Omental fat pad (tissue), 4 donors: Measurements from ENCODE around the gene CDX1. TPM values are rescaled to one million over a fixed set of nuclear protein-coding genes. Genes with fewer than 3 reads are reported as not detected.

ENCODE experiments used
- ATAC-seq: fragments of 150-250 bp; one replicate; pipeline ENCODE4 v1.9.1; 2016; ENCODE audit warnings: mild to moderate bottlenecking, moderate library complexity; ENCODE audit not compliant: low FRiP score
- DNase-seq: peaks from one replicate; pipeline ENCODE4 v3.0.0-alpha.2; 2019; ENCODE audit warnings: low spot score
- total RNA-seq, 4 donors: library from RNA; depleted of rRNA; stranded (reverse); fragments of >200 nt; gene quantifications; one replicate each; pipeline ENCODE4 v1.1.0, GENCODE V29; 2016
- TF ChIP-seq, protein P1 (sequence below), 3 donors: fragments of 450-650 bp; IDR thresholded peaks; one replicate each; pipeline ENCODE4 v1.5.1; 2016 to 2017; ENCODE audit warnings: antibody characterized with exemption in 3 of 3, mild to moderate bottlenecking in 3 of 3, moderate library complexity in 2 of 3

CDX1 gene
- total RNA-seq, 4 donors from 2014 or later = not detected

DNA sequence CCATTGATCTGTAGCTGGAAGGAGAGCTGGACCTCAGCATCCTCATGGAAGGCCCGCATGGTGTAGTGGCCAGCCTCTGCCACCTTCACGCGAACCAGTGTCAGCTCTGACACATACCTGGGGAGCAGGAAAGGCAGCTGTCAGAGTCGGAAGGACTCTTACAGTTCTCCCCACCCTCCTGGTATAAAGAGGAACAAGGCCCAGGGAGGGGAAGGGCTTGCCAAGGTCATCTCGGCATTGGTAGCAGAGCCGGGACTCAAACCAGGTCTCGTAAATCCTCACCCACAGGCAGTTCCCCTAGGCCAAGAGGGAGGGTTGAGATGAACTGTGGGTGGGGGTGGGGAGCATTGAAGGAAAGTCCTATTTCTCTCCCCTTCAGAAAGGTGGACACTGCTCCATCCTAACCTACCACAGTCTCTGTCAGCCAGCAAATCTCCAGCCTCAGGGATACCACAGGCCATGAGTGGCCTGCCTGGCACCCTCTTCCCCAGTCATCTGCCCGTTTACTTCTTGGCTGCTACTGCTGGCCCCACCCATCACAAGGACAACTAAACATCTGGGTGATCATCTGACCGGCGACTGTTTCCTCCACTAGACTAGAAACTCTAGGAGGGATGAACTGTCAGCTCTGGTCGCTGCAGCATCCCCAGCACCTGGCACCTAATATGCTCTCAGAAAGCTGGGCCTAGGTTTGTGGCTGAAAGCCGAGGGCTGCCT is 34.4 kb upstream of the CDX1 start:
- TF ChIP-seq, protein P1, sequence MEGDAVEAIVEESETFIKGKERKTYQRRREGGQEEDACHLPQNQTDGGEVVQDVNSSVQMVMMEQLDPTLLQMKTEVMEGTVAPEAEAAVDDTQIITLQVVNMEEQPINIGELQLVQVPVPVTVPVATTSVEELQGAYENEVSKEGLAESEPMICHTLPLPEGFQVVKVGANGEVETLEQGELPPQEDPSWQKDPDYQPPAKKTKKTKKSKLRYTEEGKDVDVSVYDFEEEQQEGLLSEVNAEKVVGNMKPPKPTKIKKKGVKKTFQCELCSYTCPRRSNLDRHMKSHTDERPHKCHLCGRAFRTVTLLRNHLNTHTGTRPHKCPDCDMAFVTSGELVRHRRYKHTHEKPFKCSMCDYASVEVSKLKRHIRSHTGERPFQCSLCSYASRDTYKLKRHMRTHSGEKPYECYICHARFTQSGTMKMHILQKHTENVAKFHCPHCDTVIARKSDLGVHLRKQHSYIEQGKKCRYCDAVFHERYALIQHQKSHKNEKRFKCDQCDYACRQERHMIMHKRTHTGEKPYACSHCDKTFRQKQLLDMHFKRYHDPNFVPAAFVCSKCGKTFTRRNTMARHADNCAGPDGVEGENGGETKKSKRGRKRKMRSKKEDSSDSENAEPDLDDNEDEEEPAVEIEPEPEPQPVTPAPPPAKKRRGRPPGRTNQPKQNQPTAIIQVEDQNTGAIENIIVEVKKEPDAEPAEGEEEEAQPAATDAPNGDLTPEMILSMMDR (IDR thresholded peaks at IDR 0.05) = no peak
- DNase-seq = no peak

DNA sequence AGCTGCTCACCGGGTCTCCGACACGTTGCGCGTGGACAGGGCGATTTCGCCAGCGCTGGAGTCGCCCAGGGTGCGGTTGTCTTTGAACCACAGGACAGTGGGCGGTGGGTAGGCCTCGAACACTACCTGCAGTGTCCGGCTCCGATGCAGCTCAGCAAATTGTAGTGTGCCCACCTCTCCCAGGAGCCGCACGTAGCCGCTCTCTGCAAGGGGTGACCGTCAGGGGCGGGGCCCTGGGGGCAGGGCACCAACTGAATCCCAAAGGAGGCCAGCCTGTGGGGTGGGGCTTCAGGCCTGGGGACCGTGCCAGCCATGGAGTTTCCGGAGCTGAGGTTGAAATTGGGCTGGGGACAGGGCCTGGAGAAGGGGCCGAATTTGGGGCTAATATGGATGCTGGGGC is 33.8 kb upstream of the CDX1 start:
- TF ChIP-seq, protein P1 (IDR thresholded peaks at IDR 0.05) = no peak
- no peak for DNase-seq
- ATAC-seq = no peak

More for the DNA sequence above, 34.4 kb upstream of the CDX1 start:
- ATAC-seq = no peak

DNA sequence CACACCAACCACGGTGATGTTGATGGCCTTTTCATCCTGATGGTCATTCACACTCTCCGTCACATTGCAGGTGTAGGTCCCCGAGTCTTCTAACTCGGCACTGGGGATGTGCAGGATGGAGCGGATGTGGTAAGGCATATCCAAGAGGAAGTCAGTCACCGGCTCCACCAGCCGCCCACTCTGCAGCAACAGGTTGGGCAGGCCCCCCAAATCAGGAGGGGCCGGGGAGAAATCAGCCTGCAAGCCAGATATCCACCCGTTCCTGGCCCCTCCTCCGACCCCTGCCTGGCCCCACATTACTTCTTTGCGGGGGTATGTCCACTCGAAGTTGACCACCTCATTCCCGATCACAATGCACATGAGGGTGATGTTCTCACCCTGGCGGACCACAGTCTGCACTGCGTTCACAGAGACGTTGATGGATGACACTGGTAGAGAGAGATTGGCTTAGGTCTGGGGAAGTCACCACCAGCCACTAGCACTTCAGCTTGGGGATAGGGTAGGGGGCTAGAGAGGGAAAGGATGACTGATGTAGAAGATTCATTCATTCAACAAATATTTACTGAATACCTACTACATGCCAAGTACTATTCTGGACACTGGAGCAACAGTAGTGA is 32.9 kb upstream of the CDX1 start:
- no peak for ATAC-seq
- TF ChIP-seq, protein P1 (IDR thresholded peaks at IDR 0.05) = no peak

DNA sequence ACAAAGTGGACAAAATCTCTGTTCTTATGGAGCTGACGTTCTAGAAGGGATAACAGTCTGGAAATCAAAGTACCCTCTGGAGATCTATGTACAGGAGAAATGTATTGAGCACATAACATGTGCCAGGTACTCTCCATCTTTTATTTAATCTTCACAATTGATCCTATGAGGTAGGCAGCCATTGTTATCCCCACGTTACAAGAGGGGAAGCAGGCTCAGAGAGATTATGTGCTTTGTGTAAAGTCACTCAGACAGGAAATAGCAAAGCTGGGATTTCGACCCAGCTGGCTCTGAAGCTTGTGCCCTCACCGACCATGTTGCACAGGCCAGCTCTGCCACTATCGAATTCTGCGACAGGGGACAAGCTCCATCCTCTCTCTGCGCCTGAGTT is 32.4 kb upstream of the CDX1 start:
- ATAC-seq (no peak), DNase-seq (no peak)
- TF ChIP-seq, protein P1 (IDR thresholded peaks at IDR 0.05) = no peak

More for the DNA sequence above, 32.9 kb upstream of the CDX1 start:
- DNase-seq = no peak

DNA sequence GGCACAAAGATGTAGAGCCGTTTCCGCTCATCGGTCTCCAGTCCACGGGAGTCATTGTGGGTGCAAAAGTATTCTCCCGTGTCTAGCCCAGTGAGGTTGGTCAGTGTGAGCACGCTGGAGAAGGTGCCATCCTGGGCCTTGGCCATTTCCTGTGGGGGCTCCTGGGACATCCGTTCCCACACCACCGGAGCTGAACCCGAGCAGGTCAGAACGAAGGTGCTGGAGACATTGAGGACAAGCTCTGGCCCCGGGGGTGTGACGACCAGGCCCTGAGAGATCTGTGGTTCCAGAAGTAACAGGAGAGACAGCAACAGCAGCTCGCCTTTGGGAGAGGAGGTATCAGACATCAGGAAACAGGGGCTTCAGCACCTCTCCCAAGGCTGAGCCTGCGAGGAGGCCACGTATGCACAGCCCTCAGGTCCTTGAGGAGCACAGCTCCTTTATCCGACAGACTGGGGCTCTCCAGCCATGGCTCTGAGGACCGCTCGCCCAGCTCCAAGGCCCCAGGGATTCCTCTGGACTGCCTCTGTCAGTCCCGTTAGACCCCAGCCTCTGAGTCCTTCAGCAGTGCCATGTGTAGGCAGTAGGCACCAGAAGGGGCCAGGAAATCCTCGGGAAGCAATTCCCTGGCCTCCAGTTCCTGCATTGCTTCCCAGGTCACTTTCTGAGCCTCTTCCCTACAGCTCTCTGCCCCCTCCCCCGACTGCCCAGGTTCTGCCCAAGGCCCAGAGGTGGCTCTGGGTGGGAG is 30.8 kb upstream of the CDX1 start:
- DNase-seq (no peak), ATAC-seq (no peak)
- TF ChIP-seq, protein P1 (IDR thresholded peaks at IDR 0.05) = no peak

DNA sequence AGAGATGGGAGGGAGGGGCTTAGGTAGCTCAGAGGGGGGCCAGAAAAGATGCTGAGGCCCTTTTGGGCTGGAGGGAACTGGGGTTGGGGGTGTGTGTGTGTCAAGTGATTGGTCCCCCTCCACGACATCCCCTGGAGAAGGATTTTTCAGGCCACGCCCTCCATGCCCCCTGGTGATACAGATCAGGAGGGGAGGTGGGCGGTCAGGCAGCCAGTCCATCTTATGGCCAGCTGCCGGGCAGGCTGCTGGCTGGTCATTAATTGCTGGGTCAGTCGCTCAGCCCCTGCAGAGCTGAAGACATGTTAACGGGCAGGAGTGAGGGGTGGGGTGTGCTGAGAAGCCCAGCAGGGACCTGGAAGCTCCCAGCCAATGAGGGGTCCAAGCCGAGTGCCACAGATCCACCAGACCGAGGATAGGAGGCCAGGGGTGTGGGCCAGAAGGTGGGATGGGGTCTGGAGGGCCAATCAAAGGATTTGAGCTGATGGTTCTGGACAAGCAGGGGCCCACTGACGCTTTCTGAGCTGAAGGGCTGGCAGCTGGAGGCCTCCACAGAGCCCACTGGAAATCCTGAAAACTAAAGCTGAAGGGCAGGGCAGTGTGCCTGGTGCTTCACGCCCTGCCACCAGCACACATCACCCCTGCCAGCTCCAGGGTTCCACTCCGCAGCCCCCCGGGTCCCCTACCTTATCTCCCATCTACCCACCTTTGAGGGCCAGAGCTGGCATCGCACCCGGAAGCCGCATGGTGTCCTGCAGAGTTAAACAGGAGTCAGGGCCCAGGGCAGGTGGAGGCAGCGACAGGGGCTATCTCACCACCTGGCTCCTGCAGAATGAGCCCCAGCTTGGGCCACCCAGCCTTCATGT is 30.0 kb upstream of the CDX1 start:
- DNase-seq (no peak), ATAC-seq (no peak)
- TF ChIP-seq, protein P1 (IDR thresholded peaks at IDR 0.05) = no peak
